Hematopoietic multipotent progenitor cell treated with erythropoietin and hydrocortisone succinate and interleukin-3 and kit ligand, for 4 days (in vitro differentiated cells): ENCODE measurements around the gene MDFI.

ENCODE experiments used
- DNase-seq: peaks from one replicate; pipeline ENCODE4 v3.0.0-alpha.2; 2015

Gene MDFI

GRCh38 chr6:41690541-41691330 is 52.5 kb downstream of the MDFI start:
- DNase-seq: no peak

- DNase-seq: no peak
Observed at GRCh38 chr6:41691426-41692079, 53.3 kb downstream of the MDFI start.

GRCh38 chr6:41692080-41692675 is 53.9 kb downstream of the MDFI start:
- no peak for DNase-seq

- DNase-seq: no peak
Observed at GRCh38 chr6:41692730-41693129, 54.5 kb downstream of the MDFI start.

- DNase-seq: no peak
Observed at GRCh38 chr6:41693281-41694240, 55.3 kb downstream of the MDFI start.

- DNase-seq: no peak
Observed at GRCh38 chr6:41694815-41695526, 56.7 kb downstream of the MDFI start.

- DNase-seq: no peak
Observed at GRCh38 chr6:41695825-41696224, 57.6 kb downstream of the MDFI start.

- no peak for DNase-seq
Observed at GRCh38 chr6:41696788-41697187, 58.5 kb downstream of the MDFI start.

- DNase-seq: no peak
Observed at GRCh38 chr6:41697861-41698781, 59.9 kb downstream of the MDFI start.

GRCh38 chr6:41699063-41699462 is 60.8 kb downstream of the MDFI start:
- DNase-seq: no peak

GRCh38 chr6:41700463-41701347 is 62.4 kb downstream of the MDFI start:
- DNase-seq: no peak

- DNase-seq: no peak
Observed at GRCh38 chr6:41702089-41702745, 63.9 kb downstream of the MDFI start.

- DNase-seq: no peak
Observed at GRCh38 chr6:41702771-41703494, 64.7 kb downstream of the MDFI start.
